GM13976 (cell line): Measurements from ENCODE around the gene NOTCH1.
A peak's percentile ranks its signal among the peaks of the same experiment; 100 is the strongest.

ENCODE experiments used
- DNase-seq: peaks from one replicate; pipeline ENCODE4 v3.0.0; 2012; ENCODE audit warnings: low spot score
- in situ Hi-C: fragments of 300-500 bp; cut with MboI; formaldehyde crosslinking; loops from one replicate; pipeline ENCODE4 v1.12.0; 2022; ENCODE audit warnings: low sequenced_read_pairs, mixed read lengths, inconsistent platforms; ENCODE audit not compliant: unreplicated experiment
- TF ChIP-seq, protein P1 (sequence below): IDR thresholded peaks from 2 replicates; pipeline ENCODE4 v1.5.1; 2012; ENCODE audit warnings: borderline replicate concordance, mild to moderate bottlenecking; ENCODE audit not compliant: insufficient read depth; ENCODE audit errors: extremely low read depth, missing control alignments, control extremely low read depth

NOTCH1 gene

DNA sequence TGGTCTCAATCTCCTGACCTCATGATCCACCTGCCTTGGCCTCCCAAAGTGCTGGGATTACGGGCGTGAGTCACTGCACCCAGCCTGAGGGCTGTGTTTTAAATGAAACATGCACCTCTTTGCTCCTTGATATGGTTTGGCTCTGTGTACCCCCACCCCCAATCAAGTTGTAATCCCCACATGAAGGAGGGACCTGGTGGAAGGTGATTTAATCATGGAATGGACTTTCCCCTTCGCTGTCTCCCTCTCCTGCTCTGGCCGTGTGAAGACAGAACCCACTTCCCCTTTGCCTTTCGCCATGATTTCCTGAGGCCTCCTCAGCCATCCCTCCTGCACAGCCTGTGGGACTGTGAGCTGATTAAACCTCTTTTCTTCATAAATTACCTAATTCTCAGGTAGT, 12.5 kb upstream of the NOTCH1 start:
- in situ Hi-C loops: no loop called here
- DNase-seq: no peak
- TF ChIP-seq, protein P1, sequence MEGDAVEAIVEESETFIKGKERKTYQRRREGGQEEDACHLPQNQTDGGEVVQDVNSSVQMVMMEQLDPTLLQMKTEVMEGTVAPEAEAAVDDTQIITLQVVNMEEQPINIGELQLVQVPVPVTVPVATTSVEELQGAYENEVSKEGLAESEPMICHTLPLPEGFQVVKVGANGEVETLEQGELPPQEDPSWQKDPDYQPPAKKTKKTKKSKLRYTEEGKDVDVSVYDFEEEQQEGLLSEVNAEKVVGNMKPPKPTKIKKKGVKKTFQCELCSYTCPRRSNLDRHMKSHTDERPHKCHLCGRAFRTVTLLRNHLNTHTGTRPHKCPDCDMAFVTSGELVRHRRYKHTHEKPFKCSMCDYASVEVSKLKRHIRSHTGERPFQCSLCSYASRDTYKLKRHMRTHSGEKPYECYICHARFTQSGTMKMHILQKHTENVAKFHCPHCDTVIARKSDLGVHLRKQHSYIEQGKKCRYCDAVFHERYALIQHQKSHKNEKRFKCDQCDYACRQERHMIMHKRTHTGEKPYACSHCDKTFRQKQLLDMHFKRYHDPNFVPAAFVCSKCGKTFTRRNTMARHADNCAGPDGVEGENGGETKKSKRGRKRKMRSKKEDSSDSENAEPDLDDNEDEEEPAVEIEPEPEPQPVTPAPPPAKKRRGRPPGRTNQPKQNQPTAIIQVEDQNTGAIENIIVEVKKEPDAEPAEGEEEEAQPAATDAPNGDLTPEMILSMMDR: no peak

DNA sequence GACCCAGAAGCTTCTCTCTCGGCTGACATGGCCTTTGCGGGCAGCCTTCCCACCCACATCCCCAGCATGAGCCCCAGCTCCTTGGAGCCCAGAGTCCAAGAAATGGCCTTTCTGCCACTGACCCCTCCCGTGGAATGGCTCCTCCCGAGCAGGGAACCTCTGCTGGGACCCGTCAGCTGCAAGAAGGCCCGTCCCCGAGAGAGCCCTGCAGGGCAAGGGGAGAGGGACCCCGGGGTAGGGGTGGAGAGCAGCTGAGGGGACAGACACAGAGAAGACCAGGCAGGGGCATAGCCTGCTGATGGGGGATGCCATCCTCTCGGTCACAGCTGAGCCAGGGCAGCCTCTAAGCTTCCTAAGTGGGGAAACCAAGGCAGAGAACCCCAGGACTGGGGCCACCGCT, 11.2 kb upstream of the NOTCH1 start:
- TF ChIP-seq, protein P1: no peak
- no peak for DNase-seq
- in situ Hi-C loops: no loop called here

DNA sequence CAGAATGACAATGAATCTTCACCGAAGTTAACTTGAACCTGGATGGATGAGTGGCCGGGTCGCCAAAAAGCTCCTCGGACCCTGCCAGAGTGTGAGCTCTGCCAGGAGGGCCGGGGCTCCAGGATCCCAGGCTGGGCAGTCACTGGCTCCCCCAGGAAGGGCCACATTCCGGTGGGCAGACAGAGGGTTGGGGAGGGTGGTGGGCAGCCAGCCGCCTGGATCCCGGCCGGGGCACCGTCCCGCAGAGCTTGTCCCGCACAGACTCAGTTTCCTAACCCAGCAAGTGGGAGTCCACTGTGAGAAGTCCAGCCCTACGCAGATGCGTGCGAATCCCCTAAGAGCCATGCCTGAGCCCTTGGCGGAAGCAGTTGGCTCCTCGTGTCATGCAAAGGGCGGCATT, 10.3 kb upstream of the NOTCH1 start:
- no peak for DNase-seq
- in situ Hi-C loops: no loop called here
- TF ChIP-seq, protein P1: no peak

DNA sequence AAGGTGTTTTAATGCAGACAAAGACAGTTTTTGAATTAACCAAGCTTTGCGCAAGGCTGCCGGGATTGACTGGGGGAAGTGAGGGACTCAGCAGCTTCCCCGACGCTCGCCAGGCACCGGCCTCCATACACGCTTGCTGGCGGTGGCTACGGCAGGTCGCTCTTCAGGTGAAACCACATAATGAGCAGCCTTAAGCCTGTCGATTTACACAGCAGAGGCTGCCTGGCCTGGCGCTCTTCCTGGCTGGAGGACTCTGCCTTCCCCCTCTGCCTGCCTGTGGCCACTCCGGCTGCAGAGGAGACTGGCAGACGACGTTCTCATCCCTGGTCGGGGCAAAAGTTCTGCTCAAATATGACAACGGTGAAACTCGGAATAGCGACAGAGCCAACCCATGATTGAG, 9.0 kb upstream of the NOTCH1 start:
- DNase-seq: no peak
- in situ Hi-C loops: no loop called here
- TF ChIP-seq, protein P1: no peak

DNA sequence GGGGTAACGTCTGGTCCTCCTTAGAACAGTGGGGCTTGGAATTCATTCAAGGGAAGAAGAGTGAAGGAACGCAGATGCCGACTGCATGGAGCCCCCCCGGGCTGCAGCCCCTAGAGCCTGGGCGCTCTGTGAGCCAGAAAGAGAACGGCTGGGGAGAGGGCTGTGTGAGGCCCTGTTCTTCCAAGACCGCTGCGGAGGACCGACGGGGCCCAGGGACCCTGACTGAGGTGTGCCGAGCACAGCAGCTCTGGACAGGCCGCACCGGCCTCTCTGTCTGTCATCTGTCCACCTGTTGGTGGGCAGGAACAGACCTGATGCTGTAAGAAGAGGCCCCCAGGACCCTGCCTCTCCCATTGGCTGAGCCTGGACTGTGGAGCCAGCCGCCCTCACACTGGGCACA, 7.7 kb upstream of the NOTCH1 start:
- in situ Hi-C loops: no loop called here
- no peak for DNase-seq
- TF ChIP-seq, protein P1: no peak

DNA sequence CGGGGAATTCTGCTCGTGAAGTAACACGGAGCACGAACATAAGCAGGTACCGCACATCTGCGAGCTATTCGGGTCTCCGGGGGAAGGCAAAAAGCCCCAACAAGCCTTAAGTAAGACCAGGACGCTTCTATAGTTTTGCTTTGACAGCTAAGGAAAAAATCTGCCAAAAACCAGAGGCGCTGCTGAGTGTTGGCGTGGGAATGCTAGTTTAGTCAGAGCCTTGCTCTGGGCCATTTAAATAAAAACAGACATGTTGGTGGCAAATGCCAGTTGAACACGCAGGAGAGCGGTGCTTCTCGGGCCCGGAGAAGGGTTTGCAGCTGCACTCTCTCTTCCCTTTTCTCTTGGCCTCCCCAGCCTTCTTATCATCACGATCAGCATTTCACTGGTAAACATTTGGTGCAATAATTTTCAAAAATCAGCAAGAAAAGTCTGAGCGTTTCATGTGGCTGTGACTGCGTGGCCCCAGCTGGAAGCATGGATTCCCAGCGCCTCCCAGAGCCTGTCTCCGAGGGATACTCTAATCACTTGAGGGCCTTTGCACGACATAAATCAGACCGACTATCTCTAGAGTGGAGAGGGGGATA, 6.4 kb upstream of the NOTCH1 start:
- TF ChIP-seq, protein P1: no peak
- peak; percentile 71 for DNase-seq
- in situ Hi-C loops: no loop called here

DNA sequence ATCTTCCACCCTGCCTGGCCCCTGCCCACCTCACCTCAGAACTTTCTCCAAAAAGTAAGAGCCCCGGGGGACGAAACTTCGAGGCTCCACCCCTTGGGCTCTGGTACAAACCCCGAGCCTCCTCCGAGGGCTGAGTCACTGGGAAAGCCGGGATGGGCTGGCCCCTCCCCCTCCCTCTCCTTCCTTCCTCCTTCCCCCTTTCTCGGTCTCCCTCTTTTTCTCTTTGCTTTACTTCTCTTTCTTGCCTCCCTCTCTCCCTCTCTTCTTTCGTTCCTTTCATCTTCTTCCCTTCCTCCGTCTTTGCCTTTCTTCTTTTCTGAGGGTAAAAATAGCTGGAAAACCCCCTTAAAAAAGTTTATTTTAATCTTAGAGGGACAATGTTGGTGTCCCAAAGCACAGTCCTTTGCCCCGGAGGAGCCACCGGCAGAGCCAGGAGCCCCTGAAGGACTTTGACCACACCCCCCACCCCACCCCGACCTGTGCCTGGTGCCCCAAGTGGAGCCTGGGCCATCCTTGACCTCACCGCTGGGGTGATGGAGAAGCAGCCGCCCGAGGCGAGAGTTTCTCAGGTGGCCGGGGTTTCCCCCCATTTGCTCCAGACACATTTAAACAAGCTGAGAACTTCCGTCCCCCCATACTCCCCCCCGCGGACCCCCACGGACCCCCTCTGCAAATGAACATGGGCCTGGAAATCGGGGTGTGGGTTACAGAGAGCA, 5.7 kb upstream of the NOTCH1 start:
- in situ Hi-C loops: no loop called here
- peak; percentile 83 for DNase-seq
- TF ChIP-seq, protein P1: no peak
